Neuron (in vitro differentiated cells): Measurements from ENCODE around the gene C1orf116.

ENCODE experiments used
- H2AFZ ChIP-seq: one replicate; pipeline ENCODE4 v1.6.1; 2013; ENCODE audit warnings: low read depth, mild to moderate bottlenecking, inconsistent platforms, low read length, moderate library complexity
- H3K27me3 ChIP-seq: one replicate; pipeline ENCODE4 v1.6.1; 2013; ENCODE audit warnings: low read length; ENCODE audit not compliant: insufficient read depth
- H3K36me3 ChIP-seq: one replicate; pipeline ENCODE4 v1.6.1; 2013; ENCODE audit warnings: low read length; ENCODE audit not compliant: insufficient read depth
- H3K4me1 ChIP-seq: one replicate; pipeline ENCODE4 v1.6.1; 2013; ENCODE audit warnings: low read length; ENCODE audit not compliant: insufficient read depth
- H3K4me3 ChIP-seq: 2 replicates; pipeline ENCODE4 v1.5.1; 2013; ENCODE audit warnings: mild to moderate bottlenecking, low read length, moderate library complexity
- H3K9me3 ChIP-seq: one replicate; pipeline ENCODE4 v1.6.1; 2013; ENCODE audit warnings: low read length

The C1orf116 gene

GRCh38 chr1:207069858-207070506, 37.4 kb upstream of the C1orf116 start:
- Histone ChIP-seq H3K9me3 (no peaks in the 10 kb centered on the region), H3K36me3 (peaks cover 19% of the 10 kb centered on the region)

GRCh38 chr1:207069061-207069460, 36.5 kb upstream of the C1orf116 start:
- no peaks in the 10 kb centered on the region for H3K4me1 ChIP-seq
- H2AFZ ChIP-seq = no peak overlapping the region
- no peaks in the 10 kb centered on the region for H3K9me3 ChIP-seq
- H3K4me3 ChIP-seq = no peak overlapping the region
- H3K27me3 ChIP-seq = no peaks in the 10 kb centered on the region
- peaks cover 19% of the 10 kb centered on the region for H3K36me3 ChIP-seq

More at GRCh38 chr1:207069858-207070506, 37.4 kb upstream of the C1orf116 start:
- Histone ChIP-seq H2AFZ (no peak overlapping the region), H3K27me3 (no peaks in the 10 kb centered on the region), H3K4me1 (no peaks in the 10 kb centered on the region), H3K4me3 (no peak overlapping the region)

- no peaks in the 10 kb centered on the region for H3K4me1 ChIP-seq
Measured at GRCh38 chr1:207067665-207068064, 35.1 kb upstream of the C1orf116 start.

GRCh38 chr1:207067185-207067584, 34.6 kb upstream of the C1orf116 start:
- Histone ChIP-seq H3K4me1 (no peaks in the 10 kb centered on the region), H3K36me3 (peaks cover 18% of the 10 kb centered on the region), H2AFZ (no peak overlapping the region), H3K4me3 (no peak overlapping the region), H3K27me3 (no peaks in the 10 kb centered on the region), H3K9me3 (no peaks in the 10 kb centered on the region)

More at GRCh38 chr1:207067665-207068064, 35.1 kb upstream of the C1orf116 start:
- Histone ChIP-seq H3K4me3 (no peak overlapping the region), H3K9me3 (no peaks in the 10 kb centered on the region), H3K36me3 (peaks cover 19% of the 10 kb centered on the region), H3K27me3 (no peaks in the 10 kb centered on the region), H2AFZ (no peak overlapping the region)

GRCh38 chr1:207064561-207064960, 32.0 kb upstream of the C1orf116 start:
- Histone ChIP-seq H3K4me1 (no peaks in the 10 kb centered on the region), H3K36me3 (peaks cover 12% of the 10 kb centered on the region), H2AFZ (no peak overlapping the region), H3K27me3 (no peaks in the 10 kb centered on the region), H3K9me3 (no peaks in the 10 kb centered on the region), H3K4me3 (no peak overlapping the region)

GRCh38 chr1:207063014-207063413, 30.5 kb upstream of the C1orf116 start:
- Histone ChIP-seq H3K4me3 (no peak overlapping the region), H3K4me1 (no peaks in the 10 kb centered on the region), H2AFZ (no peak overlapping the region), H3K27me3 (no peaks in the 10 kb centered on the region), H3K36me3 (peaks cover 8% of the 10 kb centered on the region), H3K9me3 (no peaks in the 10 kb centered on the region)

- Histone ChIP-seq H3K27me3 (no peaks in the 10 kb centered on the region), H2AFZ (no peak overlapping the region), H3K36me3 (peaks cover 5% of the 10 kb centered on the region), H3K9me3 (no peaks in the 10 kb centered on the region), H3K4me1 (no peaks in the 10 kb centered on the region), H3K4me3 (no peak overlapping the region)
Measured at GRCh38 chr1:207062058-207062457, 29.5 kb upstream of the C1orf116 start.

GRCh38 chr1:207060596-207060995, 28.0 kb upstream of the C1orf116 start:
- H3K4me1 ChIP-seq = no peaks in the 10 kb centered on the region
- H3K27me3 ChIP-seq = no peaks in the 10 kb centered on the region
- H3K36me3 ChIP-seq = no peaks in the 10 kb centered on the region
- no peak overlapping the region for H2AFZ ChIP-seq
- H3K9me3 ChIP-seq = no peaks in the 10 kb centered on the region
- H3K4me3 ChIP-seq = no peak overlapping the region

DNA sequence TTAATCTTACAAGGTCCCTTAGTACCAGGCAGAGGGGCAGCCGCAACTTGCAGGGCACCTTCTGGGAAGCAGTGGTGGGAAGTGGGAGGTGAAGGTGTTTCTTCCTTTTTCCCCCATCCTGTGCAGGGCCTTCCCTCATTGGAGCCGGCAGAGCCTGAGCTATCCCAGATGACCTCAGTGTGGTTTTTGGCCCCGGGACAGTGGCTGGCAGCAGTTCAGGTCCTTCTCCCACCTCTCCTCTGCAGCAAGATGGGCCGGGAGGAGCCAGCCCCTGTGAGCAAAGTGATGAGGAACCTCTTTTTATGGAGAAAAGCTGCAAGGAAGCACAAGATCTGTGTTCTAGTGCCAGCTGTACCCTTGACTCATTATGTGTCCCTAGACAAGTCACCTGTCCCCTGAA, 27.3 kb upstream of the C1orf116 start:
- no peak overlapping the region for H2AFZ ChIP-seq
- H3K4me3 ChIP-seq = no peak overlapping the region

GRCh38 chr1:207058878-207059867, 26.6 kb upstream of the C1orf116 start:
- Histone ChIP-seq H3K4me1 (no peaks in the 10 kb centered on the region), H3K27me3 (no peaks in the 10 kb centered on the region), H3K4me3 (no peak overlapping the region), H3K36me3 (no peaks in the 10 kb centered on the region), H2AFZ (no peak overlapping the region), H3K9me3 (no peaks in the 10 kb centered on the region)

More for the DNA sequence above, 27.3 kb upstream of the C1orf116 start:
- no peaks in the 10 kb centered on the region for H3K27me3 ChIP-seq
- no peaks in the 10 kb centered on the region for H3K36me3 ChIP-seq
- no peaks in the 10 kb centered on the region for H3K4me1 ChIP-seq
- H3K9me3 ChIP-seq = no peaks in the 10 kb centered on the region

GRCh38 chr1:207058252-207058651, 25.7 kb upstream of the C1orf116 start:
- Histone ChIP-seq H3K4me3 (no peak overlapping the region), H2AFZ (no peak overlapping the region), H3K9me3 (no peaks in the 10 kb centered on the region), H3K27me3 (no peaks in the 10 kb centered on the region), H3K4me1 (no peaks in the 10 kb centered on the region), H3K36me3 (no peaks in the 10 kb centered on the region)

GRCh38 chr1:207056673-207057072, 24.1 kb upstream of the C1orf116 start:
- no peaks in the 10 kb centered on the region for H3K36me3 ChIP-seq

DNA sequence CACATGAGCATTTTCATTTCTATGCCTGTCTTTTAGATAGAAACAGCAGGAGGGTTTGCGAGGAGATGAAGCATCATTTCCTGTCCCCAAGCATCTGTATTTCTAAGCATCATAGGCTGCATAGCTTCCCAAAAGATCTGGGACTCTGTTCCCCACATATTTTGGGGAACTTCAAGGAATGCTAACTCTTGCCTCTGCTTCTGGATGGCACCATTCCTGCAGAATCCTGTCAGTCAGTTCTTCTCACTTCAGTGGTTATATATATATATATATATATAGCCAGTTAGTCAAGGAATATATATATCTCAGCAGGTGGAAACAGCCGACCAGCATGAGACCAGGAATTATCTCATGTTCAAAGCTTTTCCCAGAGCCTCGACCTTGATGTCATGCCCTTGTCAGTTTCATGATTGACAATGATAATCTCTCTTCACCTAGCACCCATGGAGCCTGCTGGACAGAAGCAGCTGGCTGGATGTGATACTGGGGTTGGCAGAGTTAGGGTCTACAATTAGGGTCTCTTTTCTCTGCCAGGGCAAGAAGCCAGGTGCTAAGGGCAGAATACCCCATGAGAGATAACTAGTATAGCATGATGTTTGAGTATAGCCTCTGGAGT, 22.9 kb upstream of the C1orf116 start:
- Histone ChIP-seq H3K9me3 (no peaks in the 10 kb centered on the region), H3K4me3 (no peak overlapping the region), H3K36me3 (no peaks in the 10 kb centered on the region), H3K4me1 (peaks cover 14% of the 10 kb centered on the region), H3K27me3 (no peaks in the 10 kb centered on the region), H2AFZ (no peak overlapping the region)

More at GRCh38 chr1:207056673-207057072, 24.1 kb upstream of the C1orf116 start:
- no peak overlapping the region for H2AFZ ChIP-seq
- peaks cover 8% of the 10 kb centered on the region for H3K4me1 ChIP-seq
- H3K27me3 ChIP-seq = no peaks in the 10 kb centered on the region
- H3K4me3 ChIP-seq = no peak overlapping the region
- H3K9me3 ChIP-seq = no peaks in the 10 kb centered on the region
